ENCODE results near the gene MYCBPAP. TPM values are rescaled to one million over a fixed set of nuclear protein-coding genes. Genes with fewer than 3 reads are reported as not detected.

The MYCBPAP gene
- total RNA-seq, 4 donors from 2014 or later = not detected

DNA sequence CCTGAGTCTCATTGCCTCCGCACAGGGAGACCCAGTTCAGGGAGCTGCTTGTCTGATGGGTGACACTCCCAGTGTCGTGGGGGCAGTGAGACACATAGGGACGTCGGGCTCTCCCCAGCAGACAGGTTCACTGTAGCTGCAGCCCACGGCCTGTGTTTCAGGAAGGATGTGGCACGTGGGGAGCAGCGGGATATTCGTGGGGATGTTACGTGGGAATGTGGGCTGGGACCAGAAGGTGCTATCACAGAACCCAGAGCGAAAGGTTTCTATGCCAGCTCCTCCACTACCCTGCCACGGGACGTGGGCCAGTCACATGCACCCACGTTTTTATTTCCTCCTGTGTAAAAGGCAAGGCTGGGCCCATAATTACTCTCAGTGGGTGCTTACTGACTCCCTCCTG, 68.6 kb downstream of the MYCBPAP start:
- ATAC-seq (no peak), DNase-seq (no peak)
- no peak for TF ChIP-seq POLR2A (IDR thresholded peaks at IDR 0.05)
- TF ChIP-seq, protein P1, sequence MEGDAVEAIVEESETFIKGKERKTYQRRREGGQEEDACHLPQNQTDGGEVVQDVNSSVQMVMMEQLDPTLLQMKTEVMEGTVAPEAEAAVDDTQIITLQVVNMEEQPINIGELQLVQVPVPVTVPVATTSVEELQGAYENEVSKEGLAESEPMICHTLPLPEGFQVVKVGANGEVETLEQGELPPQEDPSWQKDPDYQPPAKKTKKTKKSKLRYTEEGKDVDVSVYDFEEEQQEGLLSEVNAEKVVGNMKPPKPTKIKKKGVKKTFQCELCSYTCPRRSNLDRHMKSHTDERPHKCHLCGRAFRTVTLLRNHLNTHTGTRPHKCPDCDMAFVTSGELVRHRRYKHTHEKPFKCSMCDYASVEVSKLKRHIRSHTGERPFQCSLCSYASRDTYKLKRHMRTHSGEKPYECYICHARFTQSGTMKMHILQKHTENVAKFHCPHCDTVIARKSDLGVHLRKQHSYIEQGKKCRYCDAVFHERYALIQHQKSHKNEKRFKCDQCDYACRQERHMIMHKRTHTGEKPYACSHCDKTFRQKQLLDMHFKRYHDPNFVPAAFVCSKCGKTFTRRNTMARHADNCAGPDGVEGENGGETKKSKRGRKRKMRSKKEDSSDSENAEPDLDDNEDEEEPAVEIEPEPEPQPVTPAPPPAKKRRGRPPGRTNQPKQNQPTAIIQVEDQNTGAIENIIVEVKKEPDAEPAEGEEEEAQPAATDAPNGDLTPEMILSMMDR (IDR thresholded peaks at IDR 0.05 in 4 of 5, conservative IDR thresholded peaks at IDR 0.05 in 1 of 5) = no peak
- H3K4me1 ChIP-seq = no peaks in the 10 kb centered on the region
- H3K27ac ChIP-seq = no peak overlapping the region
- intact Hi-C loops (cut with DNase I; ENCODE audit: low total_unique reads) = no loop called here
- no peaks in the 10 kb centered on the region for H3K36me3 ChIP-seq
- no peaks in the 10 kb centered on the region for H3K9me3 ChIP-seq
- in situ Hi-C loops (cut with MboI; ENCODE audit: low sequenced_read_pairs in 4 of 4) = no loop called here
- H3K4me3 ChIP-seq = no peak overlapping the region
- H3K27me3 ChIP-seq = no peaks in the 10 kb centered on the region

DNA sequence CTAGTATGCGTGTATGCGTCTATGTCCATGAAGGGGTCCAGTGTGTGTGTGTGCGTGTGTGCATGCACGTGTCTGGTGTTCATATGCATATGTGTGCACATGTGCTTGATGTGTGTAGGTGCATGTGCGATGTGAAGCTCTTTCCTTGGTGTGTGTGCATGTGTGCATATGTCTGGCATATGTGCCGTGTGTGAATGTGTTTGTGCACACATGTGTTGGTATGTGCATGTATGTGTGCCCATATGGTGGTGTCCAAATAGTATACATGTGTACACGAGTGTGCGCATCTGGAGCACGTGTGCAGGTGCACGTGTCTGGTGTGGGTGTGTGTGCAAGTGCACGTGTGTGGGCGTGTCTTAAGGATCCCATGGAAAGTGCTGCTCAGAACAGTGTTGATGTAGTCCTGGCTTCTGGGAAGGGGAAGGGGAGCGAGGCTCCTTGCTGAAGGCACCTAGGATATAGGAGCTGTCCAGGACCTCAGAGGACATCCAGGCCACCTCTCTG, 69.3 kb downstream of the MYCBPAP start:
- Histone ChIP-seq H3K27me3 (no peaks in the 10 kb centered on the region), H3K4me3 (no peak overlapping the region), H3K36me3 (no peaks in the 10 kb centered on the region), H3K9me3 (no peaks in the 10 kb centered on the region), H3K4me1 (peaks cover 0 to 4% of the 10 kb centered on the region in 2 donors), H3K27ac (no peak overlapping the region)
- ATAC-seq (no peak), DNase-seq (no peak)
- in situ Hi-C loops (cut with MboI; ENCODE audit: low sequenced_read_pairs in 4 of 4) (no loop called here), intact Hi-C loops (cut with DNase I; ENCODE audit: low total_unique reads) (no loop called here)
- TF ChIP-seq POLR2A (IDR thresholded peaks at IDR 0.05) = no peak
- TF ChIP-seq, protein P1 (IDR thresholded peaks at IDR 0.05 in 4 of 5, conservative IDR thresholded peaks at IDR 0.05 in 1 of 5) = no peak

DNA sequence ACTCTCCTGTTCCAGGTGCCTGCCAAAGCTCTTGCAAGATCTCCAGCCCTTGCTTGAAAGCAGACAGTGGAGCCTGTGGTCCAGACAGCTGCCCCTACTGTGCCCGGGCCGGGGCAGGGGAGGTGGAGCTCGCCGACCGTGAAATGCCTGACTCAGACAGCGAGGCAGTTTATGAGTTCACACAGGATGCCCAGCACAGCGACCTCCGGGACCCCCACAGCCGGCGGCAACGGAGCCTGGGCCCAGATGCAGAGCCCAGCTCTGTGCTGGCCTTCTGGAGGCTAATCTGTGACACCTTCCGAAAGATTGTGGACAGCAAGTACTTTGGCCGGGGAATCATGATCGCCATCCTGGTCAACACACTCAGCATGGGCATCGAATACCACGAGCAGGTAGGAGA, 69.9 kb downstream of the MYCBPAP start:
- Histone ChIP-seq H3K36me3 (no peaks in the 10 kb centered on the region), H3K27ac (no peak overlapping the region), H3K27me3 (no peaks in the 10 kb centered on the region), H3K4me3 (no peak overlapping the region), H3K9me3 (no peaks in the 10 kb centered on the region), H3K4me1 (peaks cover 0 to 10% of the 10 kb centered on the region in 2 donors)
- TF ChIP-seq POLR2A (IDR thresholded peaks at IDR 0.05) = no peak
- TF ChIP-seq, protein P1 (IDR thresholded peaks at IDR 0.05 in 4 of 5, conservative IDR thresholded peaks at IDR 0.05 in 1 of 5) = no peak
- DNase-seq (no peak), ATAC-seq (no peak)
- intact Hi-C loops (cut with DNase I; ENCODE audit: low total_unique reads) (no loop called here), in situ Hi-C loops (cut with MboI; ENCODE audit: low sequenced_read_pairs in 4 of 4) (no loop called here)

DNA sequence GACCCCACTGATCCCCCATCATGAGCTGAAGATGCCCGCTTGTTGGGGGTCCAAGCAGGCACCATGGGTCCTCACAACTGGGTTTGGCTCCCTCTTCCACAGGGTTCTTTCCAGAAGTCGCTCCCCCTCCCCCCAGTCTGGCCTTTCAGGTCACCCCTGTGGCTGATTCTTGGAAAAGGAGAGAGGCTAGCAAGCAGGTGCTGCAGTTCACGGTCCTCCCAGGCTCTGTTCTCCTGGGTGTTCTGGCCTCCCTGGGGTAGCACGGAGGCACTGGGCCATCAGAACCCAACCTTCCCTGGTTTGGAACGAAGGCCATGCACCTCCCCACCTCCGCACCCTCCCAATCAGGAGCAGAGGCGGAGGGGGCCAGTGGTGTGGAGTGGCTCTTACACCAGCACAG, 71.2 kb downstream of the MYCBPAP start:
- Histone ChIP-seq H3K36me3 (no peaks in the 10 kb centered on the region), H3K4me1 (peaks cover 0 to 12% of the 10 kb centered on the region in 2 donors), H3K4me3 (no peak overlapping the region), H3K27me3 (no peaks in the 10 kb centered on the region), H3K27ac (no peak overlapping the region), H3K9me3 (no peaks in the 10 kb centered on the region)
- intact Hi-C loops (cut with DNase I; ENCODE audit: low total_unique reads) = no loop called here
- DNase-seq (no peak), ATAC-seq (no peak)
- TF ChIP-seq, protein P1 (IDR thresholded peaks at IDR 0.05 in 4 of 5, conservative IDR thresholded peaks at IDR 0.05 in 1 of 5) = no peak
- no peak for TF ChIP-seq POLR2A (IDR thresholded peaks at IDR 0.05)
- in situ Hi-C loops (cut with MboI; ENCODE audit: low sequenced_read_pairs in 4 of 4) = no loop called here

DNA sequence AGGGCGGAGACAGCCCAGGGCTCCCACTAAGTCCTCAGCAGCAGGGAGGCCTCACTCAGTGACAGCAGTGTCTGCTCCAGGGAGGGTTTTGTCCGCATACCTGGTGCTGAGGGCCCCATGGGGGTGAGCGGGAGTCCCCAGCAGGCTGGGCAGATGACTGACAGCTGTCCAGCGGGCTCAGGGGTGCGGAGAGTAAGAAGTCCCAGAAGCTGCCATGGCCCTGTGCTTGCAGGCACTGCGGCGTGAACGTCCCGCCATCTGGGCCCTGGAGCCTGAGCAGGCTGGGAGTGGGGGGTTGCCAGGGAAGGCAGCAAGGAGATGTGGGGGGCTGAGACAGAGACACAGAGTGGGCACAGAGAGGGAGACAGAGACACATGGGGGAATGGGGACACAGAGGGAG, 72.4 kb downstream of the MYCBPAP start:
- no peak for TF ChIP-seq POLR2A (IDR thresholded peaks at IDR 0.05)
- TF ChIP-seq, protein P1 (IDR thresholded peaks at IDR 0.05 in 4 of 5, conservative IDR thresholded peaks at IDR 0.05 in 1 of 5) = no peak
- no peak for DNase-seq
- H3K4me3 ChIP-seq = no peak overlapping the region
- H3K27me3 ChIP-seq = no peaks in the 10 kb centered on the region
- in situ Hi-C loops (cut with MboI; ENCODE audit: low sequenced_read_pairs in 4 of 4) (no loop called here), intact Hi-C loops (cut with DNase I; ENCODE audit: low total_unique reads) (no loop called here)
- no peak for ATAC-seq
- peaks cover 0 to 12% of the 10 kb centered on the region in 2 donors for H3K4me1 ChIP-seq
- H3K27ac ChIP-seq = no peak overlapping the region
- no peaks in the 10 kb centered on the region for H3K36me3 ChIP-seq
- H3K9me3 ChIP-seq = no peaks in the 10 kb centered on the region
